Measurements from ENCODE around the gene AFF2.

The AFF2 gene

DNA sequence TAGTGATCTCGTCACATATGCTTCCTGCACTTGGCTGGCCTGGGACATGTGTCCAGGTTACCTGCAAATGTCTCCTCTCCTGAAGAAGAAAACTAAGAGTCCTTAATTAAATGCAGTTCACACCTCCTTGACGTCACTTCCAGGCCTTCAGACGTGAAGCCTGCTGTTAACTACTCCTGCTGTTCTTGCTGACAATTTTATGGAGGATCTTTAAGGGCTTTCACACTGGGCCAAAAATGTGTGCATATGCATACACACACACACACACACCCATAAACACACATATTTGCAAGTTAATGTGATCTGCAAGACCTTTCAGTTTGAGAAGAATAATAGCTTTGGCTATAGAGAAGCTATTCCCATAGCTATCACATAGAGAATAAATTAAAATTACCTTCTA is 267.9 kb downstream of the AFF2 start:
- no peak for DNase-seq

DNA sequence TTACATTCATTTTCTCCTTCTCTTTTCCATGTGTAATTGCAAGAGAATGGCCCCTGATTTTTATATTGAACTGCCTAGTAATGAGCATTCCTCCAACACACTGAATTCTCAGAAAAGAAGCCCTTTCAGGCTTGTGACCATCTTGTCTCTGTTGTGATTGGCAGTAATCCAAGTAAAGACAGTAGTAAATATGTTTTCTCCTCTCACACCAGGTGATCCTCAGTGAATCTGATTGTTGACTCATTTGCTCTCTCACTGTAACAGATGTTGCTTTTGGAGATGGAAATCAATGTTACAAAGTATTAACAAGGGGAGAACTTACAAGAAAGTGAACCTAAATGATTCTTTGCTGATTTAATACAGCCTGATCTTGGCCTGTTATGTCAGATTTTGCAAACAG is 271.0 kb downstream of the AFF2 start:
- DNase-seq = peak; percentile 6 to 7

DNA sequence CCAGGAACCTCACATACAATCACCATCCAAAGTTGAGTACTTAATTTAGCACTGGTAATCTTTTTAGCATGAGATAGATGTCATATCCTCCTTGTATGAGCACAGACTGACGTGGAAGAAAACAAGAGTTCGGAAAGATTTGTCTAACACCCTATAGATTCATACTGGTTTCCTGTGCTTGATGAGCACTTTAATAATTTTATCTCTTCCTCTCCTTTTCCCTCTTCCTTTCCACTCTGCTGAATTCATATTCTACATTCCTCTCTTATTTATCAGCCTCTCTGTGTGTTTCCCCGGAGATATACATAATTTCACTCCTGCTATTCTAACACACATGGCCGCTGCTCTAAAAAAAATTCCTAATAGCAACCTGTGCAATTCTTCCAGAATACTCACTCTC is 273.9 kb downstream of the AFF2 start:
- no peak for DNase-seq

DNA sequence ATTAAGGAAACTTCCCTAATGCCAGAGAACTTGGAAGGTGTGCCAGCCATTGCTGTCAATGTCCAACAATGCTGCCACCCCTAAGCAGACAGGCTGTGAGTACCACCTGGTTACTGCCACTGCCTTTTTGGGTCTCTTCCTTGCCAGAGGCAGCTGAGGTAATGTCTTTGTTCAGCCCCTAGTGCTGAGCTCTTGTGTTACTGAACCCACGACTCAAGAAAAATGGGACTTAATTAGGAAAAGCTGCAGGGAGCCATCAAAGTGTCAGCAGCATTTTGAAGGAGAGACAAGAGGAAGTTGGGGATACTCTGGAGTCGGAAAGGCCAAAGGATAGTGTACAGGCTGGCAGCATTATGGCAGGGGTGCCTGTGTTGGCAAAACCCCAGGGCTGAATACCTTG is 283.7 kb downstream of the AFF2 start:
- no peak for DNase-seq

DNA sequence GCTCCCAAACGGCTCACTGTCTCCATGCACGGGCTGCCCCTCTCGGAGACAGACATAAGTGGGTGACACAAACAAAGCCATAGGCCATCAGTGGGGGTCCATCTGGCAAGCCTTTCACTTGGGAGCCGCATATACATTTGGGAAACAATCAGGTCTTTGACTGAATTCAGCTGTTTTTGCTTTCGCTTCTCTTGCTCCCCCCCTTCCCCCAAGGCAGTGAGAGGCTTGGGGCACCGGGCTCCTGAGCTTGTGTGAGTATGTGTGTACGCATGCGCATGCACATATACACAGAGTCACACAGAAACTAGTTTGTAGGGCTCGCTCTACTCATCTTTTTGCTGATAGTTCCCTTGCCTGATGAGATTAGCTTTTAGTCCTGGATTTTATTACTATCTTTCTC is 284.4 kb downstream of the AFF2 start:
- DNase-seq = peak; percentile 4 to 51

DNA sequence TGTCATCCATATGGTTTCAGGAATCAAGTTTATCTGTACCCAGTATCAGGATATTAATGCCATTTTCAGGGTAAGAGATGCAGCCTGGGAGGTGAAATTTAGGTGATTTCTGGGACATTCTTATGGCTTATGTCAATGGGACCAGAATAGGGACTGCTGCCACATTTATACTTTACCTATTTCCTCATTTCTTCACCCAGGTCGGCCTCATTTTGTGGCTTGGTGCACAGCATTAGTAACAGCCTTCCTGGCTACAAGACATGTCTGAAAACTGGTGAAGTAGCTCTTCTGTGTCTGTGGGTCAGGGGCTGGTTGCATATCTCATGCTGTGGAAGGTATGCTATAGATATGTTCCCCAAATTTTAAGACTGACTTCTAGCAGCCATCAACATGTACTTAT is 284.8 kb downstream of the AFF2 start:
- no peak for DNase-seq

DNA sequence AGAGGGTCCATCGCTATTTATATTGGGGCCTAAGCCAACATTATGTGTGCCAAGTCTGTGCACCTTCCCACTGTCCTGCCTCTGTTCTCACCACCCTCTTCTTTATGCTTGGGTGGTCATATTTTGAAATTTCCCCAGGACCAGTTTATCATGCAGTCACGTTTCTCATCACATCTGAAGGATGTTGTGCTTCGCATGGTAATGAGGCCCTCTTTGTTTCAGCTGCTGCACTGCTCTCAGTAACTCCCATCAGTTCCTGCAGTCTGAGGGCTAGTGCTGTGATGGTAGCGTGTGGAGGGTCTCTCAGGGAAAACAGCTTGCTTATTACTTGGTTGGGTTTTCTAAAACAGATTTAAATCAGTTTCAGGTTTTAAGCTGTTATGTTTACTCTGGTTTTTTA is 288.0 kb downstream of the AFF2 start:
- DNase-seq = no peak

DNA sequence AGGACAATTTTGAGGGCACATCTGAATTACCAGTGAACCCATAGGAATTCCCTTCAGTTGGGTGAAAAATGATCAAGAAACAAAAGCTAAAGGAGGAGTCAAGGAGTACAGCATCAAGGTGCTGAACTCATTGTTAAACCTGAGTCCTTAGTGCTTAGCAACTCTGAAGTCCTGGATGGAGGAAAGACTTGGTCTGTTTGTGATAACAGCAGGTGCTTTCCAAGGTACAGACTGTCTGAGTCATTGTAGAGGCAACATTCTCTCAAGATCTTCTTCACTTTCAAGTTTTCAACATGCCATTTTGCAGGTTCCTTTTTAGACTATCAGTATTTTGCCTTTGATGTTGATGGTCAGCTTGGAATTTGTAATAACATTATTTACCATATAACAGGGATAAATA is 293.9 kb downstream of the AFF2 start:
- DNase-seq = no peak

DNA sequence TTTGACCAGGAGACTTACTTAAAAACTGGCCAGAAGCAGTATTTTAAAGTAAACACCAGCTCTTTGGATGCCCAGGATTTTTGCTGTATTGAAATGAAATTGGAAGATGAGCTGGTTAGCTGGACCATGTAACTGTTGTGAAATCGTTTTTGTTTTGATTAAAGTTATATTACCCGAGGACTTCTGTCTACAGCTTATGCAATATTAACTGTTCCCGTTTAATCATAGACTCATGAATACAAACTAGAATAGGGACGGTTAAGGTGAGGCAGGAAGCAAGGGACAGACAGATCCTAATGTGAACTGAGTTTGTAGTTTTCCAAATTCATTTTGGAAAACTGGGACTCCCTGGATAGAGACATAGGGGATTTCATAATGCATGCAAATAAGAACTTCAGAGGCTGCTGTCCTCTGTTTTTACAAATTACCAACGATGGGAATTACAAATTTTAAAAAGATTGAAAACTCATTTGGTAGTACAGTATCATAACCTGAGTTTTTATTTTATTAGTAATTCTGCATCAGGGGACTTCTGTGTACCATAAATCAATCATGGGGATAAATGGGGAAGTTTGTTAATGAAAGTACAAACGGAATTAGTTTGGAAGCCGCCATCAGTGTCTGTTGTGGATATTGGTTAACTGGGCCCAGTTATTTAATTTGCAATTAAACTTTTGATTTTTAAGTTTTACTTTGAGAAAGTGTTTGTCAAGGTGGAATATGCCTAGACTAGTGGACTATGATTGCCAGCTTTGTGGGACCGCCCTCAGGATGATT is 304.4 kb downstream of the AFF2 start:
- DNase-seq = no peak

DNA sequence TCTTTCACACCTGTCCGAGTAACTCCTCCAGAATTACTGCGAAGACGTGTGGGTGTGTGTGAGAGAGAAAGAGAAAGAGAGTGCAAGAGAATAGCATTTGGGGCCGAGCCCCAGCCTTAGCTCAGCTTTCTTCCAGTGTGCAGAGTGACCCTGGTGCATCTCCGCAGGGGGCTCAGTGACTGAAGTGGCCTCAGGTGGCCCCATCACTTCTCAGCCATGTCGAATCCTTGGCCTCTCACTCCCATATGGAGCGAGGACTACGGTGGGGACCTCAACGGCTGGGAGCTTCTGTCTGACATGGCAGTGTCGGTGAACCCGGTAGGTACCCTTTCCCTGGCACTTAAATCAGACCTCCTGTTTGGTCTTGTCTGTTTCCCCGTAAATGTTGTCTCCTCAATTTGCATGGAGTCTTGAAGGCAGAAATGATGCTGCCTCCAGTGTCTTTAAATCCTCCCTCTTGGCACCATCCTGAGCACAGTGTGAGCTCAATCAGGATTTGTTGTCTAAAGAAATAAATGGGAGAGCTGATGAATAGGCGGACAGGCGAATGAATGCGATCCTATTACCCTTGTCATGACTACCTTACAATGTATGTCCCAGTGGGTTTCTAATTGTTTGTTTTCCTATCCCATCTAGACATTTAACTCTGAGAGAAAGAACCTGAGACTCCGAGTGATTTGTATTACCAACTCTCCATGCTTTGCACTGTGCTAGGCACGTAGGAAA is 305.9 kb downstream of the AFF2 start:
- DNase-seq = peak; percentile 36 to 73

DNA sequence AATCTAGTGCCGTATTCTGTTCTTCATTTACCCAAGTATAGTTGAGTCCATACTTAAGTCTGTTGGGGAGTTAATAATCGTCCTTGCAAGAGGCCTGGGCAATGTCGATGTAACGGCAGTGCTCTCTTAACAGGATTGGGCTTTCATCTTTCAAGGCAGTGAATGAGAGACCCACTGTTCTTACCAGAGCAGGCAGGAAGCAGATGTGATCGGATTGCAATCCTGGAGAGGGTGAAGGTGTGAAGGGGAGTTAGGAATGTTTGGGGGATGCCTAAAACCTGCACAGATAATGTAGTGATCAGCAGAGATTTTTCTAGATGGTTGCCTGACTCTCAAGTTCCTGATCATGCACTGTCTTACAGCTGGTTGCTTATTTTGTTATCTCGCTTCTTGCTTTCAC is 308.4 kb downstream of the AFF2 start:
- DNase-seq = no peak

DNA sequence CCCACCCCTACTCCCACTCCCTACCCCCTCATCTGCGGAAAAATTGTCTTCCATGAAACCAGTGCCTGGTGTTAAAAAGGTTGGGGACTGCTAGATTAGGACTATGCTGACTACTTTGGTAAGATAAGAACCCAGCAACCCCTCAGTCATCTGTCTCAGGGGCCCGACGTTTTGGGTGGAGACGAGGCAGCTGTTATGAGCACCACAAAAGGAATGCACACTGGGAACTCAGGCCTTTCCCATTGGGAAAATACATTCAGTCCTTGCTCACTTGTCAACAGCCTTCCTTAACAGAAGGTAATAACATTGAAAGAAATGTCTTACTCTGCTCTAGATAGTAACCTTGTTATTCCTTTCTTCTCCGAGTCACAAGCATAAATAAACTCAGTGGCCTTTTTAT is 310.8 kb downstream of the AFF2 start:
- no peak for DNase-seq

DNA sequence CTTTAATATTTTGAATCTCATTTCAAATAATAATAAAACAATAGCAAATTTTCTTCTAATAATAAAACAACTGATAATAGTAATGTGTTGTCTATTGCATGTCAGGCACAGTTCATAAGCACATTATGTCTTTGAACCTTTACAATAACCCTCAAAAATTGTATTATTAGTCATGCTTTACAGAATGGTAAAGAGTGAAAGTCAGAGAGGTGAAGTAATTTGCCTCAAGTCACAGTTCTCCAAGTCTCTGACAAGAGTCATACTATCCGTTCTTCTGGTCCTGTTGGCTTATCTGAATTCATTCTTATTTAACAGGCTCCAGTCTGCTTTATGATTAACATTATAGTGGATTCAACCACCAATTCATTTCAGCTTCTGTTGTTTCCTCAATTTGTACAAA is 313.0 kb downstream of the AFF2 start:
- no peak for DNase-seq

DNA sequence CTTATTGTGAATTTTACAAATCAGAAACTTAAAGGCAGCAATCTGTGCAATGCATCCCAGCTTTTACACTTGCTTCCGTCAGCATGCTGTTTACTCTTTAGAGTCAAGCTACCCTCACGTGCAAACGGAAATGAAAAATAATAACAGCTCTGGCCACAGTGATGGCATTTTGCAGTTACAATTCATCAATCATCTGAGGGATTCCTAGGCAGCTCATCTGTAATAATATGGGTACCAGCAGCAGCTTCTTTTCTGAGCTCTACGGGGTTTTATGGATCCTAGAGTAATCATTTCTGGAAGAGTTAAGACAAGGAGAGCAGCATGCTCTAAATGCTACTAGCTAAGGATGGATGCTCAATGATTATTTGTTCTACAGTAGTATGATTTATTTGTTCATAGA is 313.6 kb downstream of the AFF2 start:
- DNase-seq = no peak

DNA sequence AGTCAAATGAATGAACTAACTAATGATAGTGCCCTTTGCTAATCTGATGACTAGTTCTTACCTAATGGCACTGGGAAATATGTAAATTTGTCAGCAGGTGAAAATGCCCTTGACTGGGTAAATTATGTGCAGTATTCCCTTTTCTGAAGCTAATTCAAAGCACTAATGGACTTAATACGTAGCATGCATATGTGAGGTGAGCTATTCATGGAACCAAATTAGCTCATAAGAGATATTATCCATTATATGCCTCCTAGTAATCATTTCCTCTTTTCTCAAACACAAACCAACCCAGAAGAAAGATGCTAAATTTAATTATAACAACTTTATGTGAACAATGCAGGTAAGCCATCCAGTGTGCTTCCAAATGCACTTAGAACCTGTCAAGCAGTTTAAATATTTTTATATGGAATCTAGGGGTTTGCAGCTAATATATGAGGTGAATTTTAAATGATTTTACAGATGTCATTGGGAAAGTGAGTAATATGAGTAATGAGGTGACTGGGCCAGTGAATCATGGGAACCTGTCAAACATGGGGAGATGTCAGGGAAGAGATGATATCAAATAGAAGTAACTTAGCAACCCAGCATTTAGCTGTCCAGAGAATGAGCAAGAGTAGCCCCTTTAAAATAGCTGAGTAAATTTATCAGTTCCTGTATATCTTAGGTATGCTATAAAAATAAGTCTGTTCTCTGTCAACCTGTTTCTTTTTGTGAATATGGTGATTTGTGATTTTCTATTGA is 315.0 kb downstream of the AFF2 start:
- no peak for DNase-seq

DNA sequence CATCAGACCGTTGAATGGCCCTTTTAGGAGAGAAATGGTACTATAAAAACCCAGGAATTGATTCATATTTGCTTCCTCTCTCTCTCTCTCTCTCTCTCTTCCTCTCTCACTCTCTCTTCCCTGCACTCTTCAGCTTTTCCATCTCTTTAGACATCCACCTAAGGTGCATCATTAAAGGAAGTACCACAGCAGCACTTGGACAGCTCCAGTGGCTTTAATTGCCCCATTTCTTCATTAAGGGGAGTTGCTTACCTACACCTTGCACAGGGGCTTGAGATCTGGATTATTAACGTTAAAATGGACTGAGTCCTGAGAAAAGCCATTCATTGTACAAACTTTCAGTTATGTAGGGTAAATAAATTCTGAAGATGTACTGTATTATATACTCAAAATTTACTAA is 323.6 kb downstream of the AFF2 start:
- no peak for DNase-seq

DNA sequence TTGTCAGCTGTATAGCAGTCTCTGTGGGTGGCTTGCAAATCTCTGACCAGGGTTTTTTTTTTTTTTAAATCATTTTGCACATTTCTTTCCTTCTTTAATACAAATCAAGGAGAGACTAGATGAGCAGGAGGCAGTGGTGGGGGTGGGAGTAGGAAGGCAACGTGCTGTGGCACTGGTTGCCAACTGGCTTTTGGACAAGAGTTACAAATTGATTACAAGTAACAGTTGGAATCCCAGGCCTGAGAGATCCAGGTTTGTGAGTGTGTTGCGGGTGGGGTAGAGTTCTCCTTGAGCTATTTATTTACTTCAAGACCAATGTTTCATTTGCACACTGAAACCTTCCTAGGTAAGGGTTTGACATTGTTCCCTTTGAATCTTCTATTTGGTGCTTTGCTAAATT is 325.3 kb downstream of the AFF2 start:
- DNase-seq = no peak

DNA sequence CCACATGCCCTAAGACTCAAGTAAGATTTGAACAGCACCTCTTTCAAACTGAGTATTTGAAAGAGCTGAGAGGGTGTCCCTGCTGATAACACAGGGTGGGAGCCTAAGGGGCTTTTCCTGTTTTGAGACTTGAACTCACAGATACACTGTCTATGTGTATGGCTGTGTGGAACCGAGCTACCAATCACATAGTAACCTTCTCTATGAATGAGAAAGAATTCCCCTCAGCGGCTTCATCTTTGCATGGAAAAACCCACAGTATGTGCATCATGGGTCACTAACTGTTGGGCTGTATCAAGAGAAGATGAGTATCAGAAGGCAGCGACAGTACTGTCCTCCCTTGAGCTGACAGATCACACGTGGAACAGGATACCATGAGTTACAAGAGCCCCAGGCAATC is 336.3 kb downstream of the AFF2 start:
- DNase-seq = no peak

DNA sequence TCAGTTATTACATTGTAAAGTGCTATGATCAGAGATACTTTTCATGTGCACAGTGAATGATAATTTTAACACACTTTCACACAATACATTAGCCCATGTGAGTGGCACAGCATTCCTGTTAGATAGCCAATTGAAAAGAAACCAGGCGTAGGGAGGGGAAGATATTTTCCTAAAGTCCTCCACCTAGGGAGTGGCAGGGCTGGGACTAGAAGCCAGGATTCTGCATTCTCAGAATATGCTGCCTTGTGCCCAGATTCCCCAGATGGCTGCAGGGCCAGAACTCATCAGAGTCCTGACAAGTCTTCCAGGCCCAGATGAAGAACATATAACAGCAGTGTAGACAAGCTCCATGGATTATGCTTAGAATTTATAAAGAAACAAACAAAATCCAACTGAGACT is 350.2 kb downstream of the AFF2 start:
- no peak for DNase-seq

DNA sequence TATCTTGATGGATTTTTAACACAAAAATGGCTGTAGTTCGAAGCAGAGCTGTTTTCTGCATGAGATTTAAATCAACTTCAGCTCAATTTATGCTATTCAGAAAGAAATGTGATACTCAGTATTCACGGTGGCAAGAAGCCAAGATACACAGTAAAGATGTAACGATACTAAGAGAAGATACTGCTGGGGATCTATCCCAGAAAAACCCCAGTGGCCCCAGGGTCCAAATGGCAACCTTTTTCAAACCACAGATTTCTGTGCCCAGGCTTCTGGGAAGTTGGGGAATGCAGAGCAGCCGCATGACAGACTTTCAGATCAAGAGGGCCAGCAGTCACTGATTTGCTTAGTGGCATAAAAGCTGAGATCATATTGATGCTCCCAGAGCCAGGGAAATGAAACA is 353.9 kb downstream of the AFF2 start:
- no peak for DNase-seq

DNA sequence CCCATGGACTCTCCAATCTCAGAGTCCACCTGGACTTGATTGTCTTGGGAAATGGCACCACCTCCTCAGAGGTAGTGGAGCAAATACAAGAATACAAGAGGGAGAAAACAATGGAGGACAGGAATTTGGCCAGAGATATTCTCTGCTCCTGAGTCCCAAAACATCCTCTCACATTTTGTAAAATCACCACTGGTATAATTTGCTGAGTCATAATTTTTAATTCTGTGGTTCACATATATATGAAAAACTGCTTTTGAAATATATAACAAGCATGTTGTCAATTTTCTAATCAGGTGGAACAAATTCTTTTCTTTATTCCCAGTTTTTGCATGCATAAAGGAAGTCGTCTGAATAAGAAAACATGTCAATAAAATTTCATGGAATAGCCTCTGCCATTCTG is 356.1 kb downstream of the AFF2 start:
- DNase-seq = no peak

DNA sequence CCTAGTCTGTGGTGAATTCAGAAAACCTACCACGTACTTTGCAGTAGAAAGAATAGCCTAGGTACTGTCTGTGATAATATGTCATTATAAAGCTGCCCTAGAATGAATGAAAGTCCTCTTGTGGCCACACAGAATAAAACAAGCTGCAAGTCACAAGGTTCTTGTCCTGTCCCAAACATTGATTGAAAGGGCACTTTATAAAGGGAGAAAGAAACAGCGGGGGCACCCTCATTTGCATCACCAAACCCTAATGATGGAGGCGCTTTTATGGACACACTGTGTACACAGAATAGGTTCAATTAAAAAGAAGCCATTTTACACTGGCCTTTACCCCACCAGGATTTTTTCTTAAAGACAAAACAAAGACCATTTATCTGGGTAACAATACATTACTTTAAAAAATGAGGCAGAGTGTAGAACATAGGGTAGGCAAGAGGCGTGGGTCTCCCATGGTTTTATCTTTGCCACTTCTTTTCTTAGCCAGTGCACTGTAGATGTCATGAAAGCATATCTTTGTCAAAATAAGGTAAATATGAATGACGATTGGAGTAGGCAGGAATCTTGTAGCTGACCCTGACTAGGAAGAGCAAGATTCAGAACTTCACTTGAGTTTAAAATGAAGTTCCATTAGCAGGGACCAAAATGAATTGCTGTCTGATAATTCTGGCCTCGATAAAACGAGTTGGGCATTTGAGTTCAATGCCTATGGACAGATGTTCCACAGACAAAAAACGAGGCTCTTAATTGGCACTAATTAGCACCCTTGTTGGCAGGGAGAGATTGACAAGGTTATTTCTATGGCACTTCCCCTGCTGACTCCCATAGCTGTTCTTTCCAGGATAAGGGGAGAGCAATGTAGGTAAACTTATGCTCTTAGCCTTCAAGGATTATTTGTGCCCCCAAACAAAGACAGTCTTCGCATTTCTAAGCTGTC is 365.1 kb downstream of the AFF2 start:
- DNase-seq = peak; percentile 21 to 55

DNA sequence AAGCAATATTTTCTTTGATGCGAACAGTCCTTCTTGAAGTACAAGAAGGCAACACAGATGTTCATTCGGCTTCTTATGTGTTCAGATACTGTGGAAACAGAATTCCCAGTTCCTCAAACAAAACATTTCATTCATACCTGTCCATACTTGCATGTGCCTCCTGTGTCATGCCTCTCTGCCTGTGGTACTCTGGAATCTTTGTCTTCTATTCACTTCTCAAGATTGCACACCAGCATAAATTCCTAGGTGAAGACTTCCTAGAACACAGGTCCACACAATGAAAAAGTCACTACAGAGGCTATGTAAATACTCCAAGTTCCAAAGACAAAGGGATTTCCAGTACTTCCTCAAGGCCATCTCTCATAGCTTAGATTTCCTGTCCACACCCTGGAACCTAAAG is 367.2 kb downstream of the AFF2 start:
- no peak for DNase-seq
